Effector memory CD8-positive, alpha-beta T cell (primary cell): ENCODE results near the gene FAM53B.

Source experiments
- ATAC-seq: fragments of 150-1000 bp; cut with Tn5 transposase; replicated peaks from 2 replicates; pipeline ENCODE4 v1.10.0; 2021; ENCODE audit warnings: mild to moderate bottlenecking, moderate library complexity
- DNase-seq, 3 experiments: peaks; one replicate each; pipeline ENCODE4 v3.0.0; 2021
- H3K27ac Mint-ChIP-seq, 2 donors: one replicate each; pipeline ENCODE4 v1.8.0; 2022; ENCODE audit warnings: mild to moderate bottlenecking in 2 of 2, mixed read lengths in 2 of 2, moderate library complexity in 2 of 2
- H3K27me3 Mint-ChIP-seq, 2 donors: one replicate each; pipeline ENCODE4 v1.8.0; 2022; ENCODE audit warnings: mixed read lengths in 2 of 2
- H3K36me3 Mint-ChIP-seq: one replicate; pipeline ENCODE4 v1.8.0; 2022; ENCODE audit warnings: mild to moderate bottlenecking, moderate library complexity, mixed read lengths; ENCODE audit not compliant: insufficient read depth
- H3K4me1 Mint-ChIP-seq, 2 donors: one replicate each; pipeline ENCODE4 v1.8.0; 2022; ENCODE audit warnings: low read depth in 2 of 2, mixed read lengths in 2 of 2
- H3K4me3 Mint-ChIP-seq, 2 donors: one replicate each; pipeline ENCODE4 v1.8.0; 2022; ENCODE audit warnings: mild to moderate bottlenecking in 2 of 2, mixed read lengths in 2 of 2, moderate library complexity in 2 of 2
- H3K9me3 Mint-ChIP-seq, 2 donors: one replicate each; pipeline ENCODE4 v1.8.0; 2022; ENCODE audit warnings: mixed read lengths in 2 of 2

Gene FAM53B

DNA sequence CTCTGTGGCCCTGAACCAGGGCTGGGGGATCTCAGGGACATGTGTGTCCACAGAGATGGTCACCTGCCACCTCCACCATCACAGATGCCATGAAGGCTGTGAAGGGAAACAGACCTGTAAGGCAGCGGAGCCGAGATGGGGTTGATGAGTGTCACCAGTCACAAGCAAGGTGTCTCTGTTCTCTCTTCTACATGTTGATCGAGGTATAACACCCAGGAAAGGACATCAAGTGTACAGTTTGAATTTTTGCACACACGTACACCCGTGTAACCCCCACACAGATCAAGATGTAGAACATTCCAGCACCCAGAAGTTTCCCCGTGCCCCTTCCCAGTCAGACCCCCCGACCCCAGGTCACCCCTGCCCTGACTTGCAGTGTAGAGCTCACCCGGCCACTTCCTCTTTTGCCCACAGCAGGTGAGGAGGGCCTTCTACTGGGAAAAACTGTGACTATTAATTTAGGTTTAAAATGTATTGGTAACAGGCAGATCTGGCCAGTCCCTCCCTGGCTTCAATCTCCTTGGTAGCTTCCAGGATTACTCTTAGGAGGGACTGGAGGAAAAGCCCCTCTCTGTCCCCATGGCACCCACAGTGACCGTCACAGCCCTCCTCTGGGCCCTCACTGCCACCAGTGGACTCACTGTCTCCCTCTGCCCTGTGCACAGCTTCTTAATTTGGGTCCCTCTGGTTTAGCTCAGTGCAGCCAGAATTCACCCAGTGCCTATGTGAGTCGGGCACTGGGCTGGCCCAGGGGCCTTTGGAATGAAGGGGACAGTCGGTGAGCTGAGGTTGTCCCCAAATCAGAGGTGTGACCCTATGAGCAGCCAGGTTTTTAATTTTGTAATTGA lies 174.3 kb downstream of the FAM53B start:
- Mint-ChIP-seq H3K4me1 (peaks cover 0 to 5% of the 10 kb centered on the region in 2 donors), H3K4me3 (no peak overlapping the region), H3K36me3 (peaks cover 3% of the 10 kb centered on the region), H3K27me3 (no peaks in the 10 kb centered on the region), H3K27ac (no peak overlapping the region), H3K9me3 (no peaks in the 10 kb centered on the region)
- DNase-seq: no peak
- no peak for ATAC-seq
